LNCaP clone FGC (cell line): ENCODE data around the gene TENM3.

Experiments used
- DNase-seq: peaks from one replicate; pipeline ENCODE4 v3.0.0-alpha.2; 2011; ENCODE audit warnings: low read depth
- H3K4me3 ChIP-seq: 2 replicates; pipeline ENCODE4 v1.5.1; 2011; ENCODE audit warnings: mild to moderate bottlenecking, low read depth, low read length, control low read depth
- CTCF ChIP-seq: IDR thresholded peaks from 2 replicates; pipeline ENCODE4 v1.5.1; 2012; ENCODE audit warnings: mild to moderate bottlenecking; ENCODE audit not compliant: control insufficient read depth, insufficient read depth; ENCODE audit errors: extremely low read depth

The TENM3 gene

DNA sequence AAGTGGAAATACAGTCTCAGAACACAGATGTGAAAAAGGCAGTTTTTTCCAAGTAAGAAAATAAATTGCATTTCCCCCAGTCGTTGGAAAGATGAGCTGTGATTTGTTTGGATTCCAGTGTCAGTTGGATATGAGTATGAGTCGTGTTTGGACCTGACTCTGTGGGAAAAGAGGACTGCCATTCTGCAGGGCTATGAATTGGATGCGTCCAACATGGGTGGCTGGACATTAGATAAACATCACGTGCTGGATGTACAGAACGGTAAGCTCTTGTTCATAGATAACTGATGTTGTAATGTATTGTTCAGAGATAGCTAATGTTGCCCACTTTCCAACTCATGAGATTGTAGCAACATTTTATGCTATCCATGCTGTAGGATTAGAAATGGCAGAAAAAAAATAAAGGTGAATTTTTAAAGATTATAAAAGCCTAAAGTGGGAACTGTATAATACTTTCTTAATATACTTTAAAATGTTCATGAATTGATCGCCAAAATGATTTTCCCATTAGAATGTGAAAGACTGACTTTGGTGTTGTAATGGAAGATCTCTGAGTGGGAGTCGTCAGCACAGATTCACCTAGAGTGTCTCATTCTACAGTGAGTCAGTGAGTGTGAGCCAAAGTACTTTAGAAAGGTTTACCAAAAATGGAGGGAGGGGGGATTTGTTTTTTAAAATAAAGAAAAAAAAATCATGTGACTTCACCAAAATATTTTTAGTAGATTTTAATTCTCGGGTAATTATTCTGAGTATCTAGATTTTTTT is 495.3 kb downstream of the TENM3 start:
- no peak for DNase-seq
- TF ChIP-seq CTCF: no peak
- no peak overlapping the region for H3K4me3 ChIP-seq

GRCh38 chr4:182740256-182740655 is 497.1 kb downstream of the TENM3 start:
- TF ChIP-seq CTCF: no peak
- DNase-seq: no peak
- no peak overlapping the region for H3K4me3 ChIP-seq

DNA sequence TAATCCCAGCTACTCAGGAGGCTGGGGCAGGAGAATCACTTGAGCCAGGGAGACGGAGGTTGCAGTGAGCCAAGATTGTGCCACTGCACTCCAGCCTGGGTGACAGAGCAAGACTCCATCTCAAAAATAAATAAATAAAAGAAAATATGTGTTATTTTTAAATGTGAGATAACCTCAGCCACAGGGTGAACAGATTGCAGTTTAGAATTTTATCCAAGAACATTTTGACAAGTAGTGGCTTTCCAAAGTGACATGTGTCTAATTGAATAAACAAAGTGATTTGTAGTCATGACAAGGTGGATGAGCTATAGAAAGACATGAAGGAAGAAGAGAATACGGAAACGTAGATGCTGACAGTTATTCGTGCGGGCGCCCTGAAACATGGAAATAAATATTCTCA is 497.9 kb downstream of the TENM3 start:
- DNase-seq: no peak
- TF ChIP-seq CTCF: no peak
- H3K4me3 ChIP-seq: no peak overlapping the region

- no peak for DNase-seq
- no peak for TF ChIP-seq CTCF
- H3K4me3 ChIP-seq: no peak overlapping the region
Observed at GRCh38 chr4:182741914-182742313, 498.7 kb downstream of the TENM3 start.

DNA sequence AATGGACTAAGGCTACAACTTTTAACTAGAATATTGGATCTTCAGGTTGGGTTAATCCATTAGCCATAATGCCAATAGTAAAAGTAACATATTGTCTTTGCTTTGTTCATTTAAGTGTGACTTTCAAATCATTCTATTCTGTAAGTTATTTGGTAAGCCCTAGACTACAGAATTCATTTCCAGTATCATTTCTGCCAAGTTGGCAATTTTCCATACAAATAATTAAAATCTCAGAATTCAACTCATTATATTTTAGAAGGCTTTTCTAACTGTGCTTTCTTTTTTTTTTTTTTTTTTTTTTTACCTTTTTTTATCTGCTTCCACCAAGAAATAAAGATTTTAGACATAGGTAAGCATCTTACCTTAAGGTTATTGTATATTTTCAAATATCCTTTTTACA is 500.6 kb downstream of the TENM3 start:
- no peak for DNase-seq
- no peak for TF ChIP-seq CTCF
- H3K4me3 ChIP-seq: no peak overlapping the region

- H3K4me3 ChIP-seq: no peak overlapping the region
- TF ChIP-seq CTCF: no peak
- peak; percentile 4 for DNase-seq
Observed at GRCh38 chr4:182745237-182745636, 502.0 kb downstream of the TENM3 start.

GRCh38 chr4:182746876-182747275 is 503.7 kb downstream of the TENM3 start:
- no peak for DNase-seq
- H3K4me3 ChIP-seq: no peak overlapping the region
- TF ChIP-seq CTCF: no peak
